ENCODE data around the gene GDPD2.

DNA sequence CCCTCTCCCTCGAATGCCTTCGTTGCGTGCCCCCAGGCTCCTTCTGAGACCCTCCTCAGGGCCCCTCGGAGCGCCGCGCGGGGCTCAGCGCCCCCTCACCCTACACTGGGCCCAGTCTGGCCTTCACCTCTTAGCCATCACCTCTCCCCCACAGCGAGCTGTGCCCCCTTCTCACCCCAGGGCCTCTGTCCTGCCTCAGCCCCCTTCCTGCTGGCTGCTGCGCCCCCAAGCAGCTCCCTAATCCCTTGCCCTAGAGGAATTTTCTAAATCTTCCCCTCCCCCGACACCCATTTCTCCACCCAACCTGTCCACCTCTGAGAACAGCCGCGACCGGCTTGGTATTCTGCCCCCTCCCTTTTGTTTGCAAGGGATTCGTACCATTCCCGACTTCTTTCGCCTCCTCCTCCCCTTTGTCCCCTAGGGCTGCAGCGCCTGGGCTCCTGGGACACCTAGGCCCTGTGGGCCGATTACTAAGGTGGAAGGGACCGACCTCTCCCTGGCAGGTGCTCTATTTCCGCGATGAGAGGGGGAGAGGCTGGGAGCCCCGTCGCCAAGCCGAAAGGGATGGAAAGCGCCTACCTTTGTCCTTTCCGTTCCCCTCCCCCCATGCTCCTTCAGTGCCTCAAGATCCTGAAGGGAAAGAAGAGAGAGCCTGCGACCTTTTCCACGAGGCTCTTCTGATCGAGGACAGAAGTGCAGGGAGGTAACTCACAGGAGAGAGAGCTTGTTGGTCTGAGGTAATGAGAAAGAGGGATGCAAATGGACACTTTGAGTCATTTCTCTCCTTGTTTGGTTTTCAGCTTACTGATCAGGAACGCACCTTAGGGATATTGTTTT, 32.5 kb downstream of the GDPD2 start:
- TF ChIP-seq, protein P1, sequence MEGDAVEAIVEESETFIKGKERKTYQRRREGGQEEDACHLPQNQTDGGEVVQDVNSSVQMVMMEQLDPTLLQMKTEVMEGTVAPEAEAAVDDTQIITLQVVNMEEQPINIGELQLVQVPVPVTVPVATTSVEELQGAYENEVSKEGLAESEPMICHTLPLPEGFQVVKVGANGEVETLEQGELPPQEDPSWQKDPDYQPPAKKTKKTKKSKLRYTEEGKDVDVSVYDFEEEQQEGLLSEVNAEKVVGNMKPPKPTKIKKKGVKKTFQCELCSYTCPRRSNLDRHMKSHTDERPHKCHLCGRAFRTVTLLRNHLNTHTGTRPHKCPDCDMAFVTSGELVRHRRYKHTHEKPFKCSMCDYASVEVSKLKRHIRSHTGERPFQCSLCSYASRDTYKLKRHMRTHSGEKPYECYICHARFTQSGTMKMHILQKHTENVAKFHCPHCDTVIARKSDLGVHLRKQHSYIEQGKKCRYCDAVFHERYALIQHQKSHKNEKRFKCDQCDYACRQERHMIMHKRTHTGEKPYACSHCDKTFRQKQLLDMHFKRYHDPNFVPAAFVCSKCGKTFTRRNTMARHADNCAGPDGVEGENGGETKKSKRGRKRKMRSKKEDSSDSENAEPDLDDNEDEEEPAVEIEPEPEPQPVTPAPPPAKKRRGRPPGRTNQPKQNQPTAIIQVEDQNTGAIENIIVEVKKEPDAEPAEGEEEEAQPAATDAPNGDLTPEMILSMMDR (IDR thresholded peaks at IDR 0.05) = no peak
- TF ChIP-seq POLR2A (IDR thresholded peaks at IDR 0.05) = no peak
